MM.1S (cell line): ENCODE results near the gene EFNA5.

Experiments used
- DNase-seq: peaks from one replicate; pipeline ENCODE4 v3.0.0-alpha.2; 2015
- H2AFZ ChIP-seq: fragments of 300-600 bp; sonication (generic); 2 replicates; pipeline ENCODE4 v1.6.0; 2016; ENCODE audit warnings: antibody characterized with exemption, low read length
- H3F3A ChIP-seq: fragments of 300-600 bp; sonication (generic); 2 replicates; pipeline ENCODE4 v1.6.1; 2016; ENCODE audit warnings: mild to moderate bottlenecking, antibody characterized with exemption, low read length, moderate library complexity, mixed read lengths; ENCODE audit not compliant: insufficient read depth
- H3K27ac ChIP-seq: fragments of 300-600 bp; sonication (generic); 2 replicates; pipeline ENCODE4 v1.5.1; 2016; ENCODE audit warnings: mild to moderate bottlenecking, low read length
- H3K27me3 ChIP-seq: fragments of 300-600 bp; sonication (generic); replicated peaks from 2 replicates; pipeline ENCODE4 v1.6.0; 2016; ENCODE audit warnings: low read length; ENCODE audit not compliant: insufficient read depth
- H3K36me3 ChIP-seq: fragments of 300-600 bp; sonication (generic); replicated peaks from 2 replicates; pipeline ENCODE4 v1.6.1; 2016; ENCODE audit warnings: mild to moderate bottlenecking, low read length, mixed read lengths; ENCODE audit not compliant: insufficient read depth
- H3K4me1 ChIP-seq: fragments of 300-600 bp; sonication (generic); 2 replicates; pipeline ENCODE4 v1.6.1; 2016; ENCODE audit warnings: low read length, mixed read lengths
- H3K4me2 ChIP-seq: fragments of 300-600 bp; sonication (generic); 2 replicates; pipeline ENCODE4 v1.6.0; 2016; ENCODE audit warnings: low read depth, low read length
- H3K4me3 ChIP-seq: fragments of 300-600 bp; sonication (generic); 2 replicates; pipeline ENCODE4 v1.5.1; 2016; ENCODE audit warnings: low read length, mixed read lengths
- H3K79me2 ChIP-seq: fragments of 300-600 bp; sonication (generic); 2 replicates; pipeline ENCODE4 v1.6.1; 2016; ENCODE audit warnings: mixed run types, low read length, mixed read lengths
- H3K9ac ChIP-seq: fragments of 300-600 bp; sonication (generic); 2 replicates; pipeline ENCODE4 v1.6.1; 2016; ENCODE audit warnings: low read length, mixed read lengths
- H3K9me2 ChIP-seq: fragments of 300-600 bp; sonication (generic); replicated peaks from 2 replicates; pipeline ENCODE4 v1.6.1; 2016; ENCODE audit warnings: mild to moderate bottlenecking, low read length, mixed read lengths; ENCODE audit not compliant: insufficient read depth
- H3K9me3 ChIP-seq: fragments of 300-600 bp; sonication (generic); replicated peaks from 2 replicates; pipeline ENCODE4 v1.6.1; 2016; ENCODE audit warnings: mild to moderate bottlenecking, low read length, mixed read lengths; ENCODE audit not compliant: insufficient read depth
- H4K20me1 ChIP-seq: fragments of 300-600 bp; sonication (generic); 2 replicates; pipeline ENCODE4 v1.6.1; 2016; ENCODE audit warnings: mild to moderate bottlenecking, low read length, moderate library complexity, mixed read lengths; ENCODE audit not compliant: insufficient read depth
- EZH2 ChIP-seq: fragments of 300-600 bp; sonication (generic); optimal IDR thresholded peaks from 2 replicates; pipeline ENCODE3; 2017; ENCODE audit warnings: low read depth, mild to moderate bottlenecking, antibody characterized with exemption, low read length, mixed read lengths
- EZH2phosphoT487 ChIP-seq: fragments of 300-600 bp; sonication (generic); IDR thresholded peaks from 2 replicates; pipeline ENCODE4 v1.6.1; 2018; ENCODE audit warnings: antibody characterized with exemption, low read length
- TF ChIP-seq, protein P1 (sequence below): fragments of 300-600 bp; sonication (generic); IDR thresholded peaks from 2 replicates; pipeline ENCODE4 v1.5.1; 2016; ENCODE audit warnings: antibody characterized with exemption, low read length, mixed read lengths

Gene EFNA5

GRCh38 chr5:107567901-107568671 lies 102.7 kb downstream of the EFNA5 start:
- DNase-seq: no peak
- TF ChIP-seq, protein P1, sequence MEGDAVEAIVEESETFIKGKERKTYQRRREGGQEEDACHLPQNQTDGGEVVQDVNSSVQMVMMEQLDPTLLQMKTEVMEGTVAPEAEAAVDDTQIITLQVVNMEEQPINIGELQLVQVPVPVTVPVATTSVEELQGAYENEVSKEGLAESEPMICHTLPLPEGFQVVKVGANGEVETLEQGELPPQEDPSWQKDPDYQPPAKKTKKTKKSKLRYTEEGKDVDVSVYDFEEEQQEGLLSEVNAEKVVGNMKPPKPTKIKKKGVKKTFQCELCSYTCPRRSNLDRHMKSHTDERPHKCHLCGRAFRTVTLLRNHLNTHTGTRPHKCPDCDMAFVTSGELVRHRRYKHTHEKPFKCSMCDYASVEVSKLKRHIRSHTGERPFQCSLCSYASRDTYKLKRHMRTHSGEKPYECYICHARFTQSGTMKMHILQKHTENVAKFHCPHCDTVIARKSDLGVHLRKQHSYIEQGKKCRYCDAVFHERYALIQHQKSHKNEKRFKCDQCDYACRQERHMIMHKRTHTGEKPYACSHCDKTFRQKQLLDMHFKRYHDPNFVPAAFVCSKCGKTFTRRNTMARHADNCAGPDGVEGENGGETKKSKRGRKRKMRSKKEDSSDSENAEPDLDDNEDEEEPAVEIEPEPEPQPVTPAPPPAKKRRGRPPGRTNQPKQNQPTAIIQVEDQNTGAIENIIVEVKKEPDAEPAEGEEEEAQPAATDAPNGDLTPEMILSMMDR: no peak
- TF ChIP-seq EZH2phosphoT487: no peak
- no peak for TF ChIP-seq EZH2
- H4K20me1 ChIP-seq: no peaks in the 10 kb centered on the region
- no peak overlapping the region for H3K9ac ChIP-seq
- no peaks in the 10 kb centered on the region for H3K27me3 ChIP-seq
- no peak overlapping the region for H3K27ac ChIP-seq
- H3K4me2 ChIP-seq: no peak overlapping the region
- peaks cover 11% of the 10 kb centered on the region; the same call in 1 of the 2 replicates for H3F3A ChIP-seq
- no peaks in the 10 kb centered on the region for H3K9me2 ChIP-seq
- peaks cover 8% of the 10 kb centered on the region; the same call in 1 of the 2 replicates for H3K4me1 ChIP-seq
- H2AFZ ChIP-seq: no peak overlapping the region
- H3K4me3 ChIP-seq: no peak overlapping the region
- H3K9me3 ChIP-seq: no peaks in the 10 kb centered on the region
- no peaks in the 10 kb centered on the region for H3K36me3 ChIP-seq
- no peaks in the 10 kb centered on the region for H3K79me2 ChIP-seq

DNA sequence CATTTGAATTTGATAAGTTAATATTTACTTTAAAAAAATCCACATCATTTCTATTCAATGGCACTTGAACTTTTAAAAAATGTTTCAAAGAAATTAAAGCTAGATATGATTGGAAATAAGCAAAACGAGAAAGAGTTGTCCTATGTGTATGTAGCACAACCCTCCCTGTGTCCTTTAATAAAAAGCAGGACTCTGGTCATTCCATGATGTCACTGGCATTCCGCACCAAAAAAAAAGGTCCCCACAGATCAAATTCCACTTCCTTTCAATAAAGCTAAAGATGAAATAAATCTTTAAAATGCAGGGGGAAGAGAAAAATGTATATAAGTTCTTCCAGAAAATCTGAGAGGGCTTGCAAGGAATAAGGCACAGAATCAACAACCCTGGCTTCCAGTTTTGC lies 103.8 kb downstream of the EFNA5 start:
- H3K4me1 ChIP-seq: peaks cover 8% of the 10 kb centered on the region; the same call in 1 of the 2 replicates
- no peaks in the 10 kb centered on the region for H3K9me2 ChIP-seq
- peaks cover 11% of the 10 kb centered on the region; the same call in 1 of the 2 replicates for H3F3A ChIP-seq
- H3K9me3 ChIP-seq: no peaks in the 10 kb centered on the region
- no peak for DNase-seq
- H3K9ac ChIP-seq: no peak overlapping the region
- H2AFZ ChIP-seq: no peak overlapping the region
- H3K36me3 ChIP-seq: no peaks in the 10 kb centered on the region
- no peak overlapping the region for H3K4me2 ChIP-seq
- H3K27ac ChIP-seq: no peak overlapping the region
- H4K20me1 ChIP-seq: no peaks in the 10 kb centered on the region
- TF ChIP-seq EZH2 (no peak), EZH2phosphoT487 (no peak)
- TF ChIP-seq, protein P1: no peak
- H3K27me3 ChIP-seq: no peaks in the 10 kb centered on the region
- H3K79me2 ChIP-seq: no peaks in the 10 kb centered on the region
- no peak overlapping the region for H3K4me3 ChIP-seq

GRCh38 chr5:107565791-107566767 lies 104.7 kb downstream of the EFNA5 start:
- H3K27ac ChIP-seq: no peak overlapping the region
- no peak overlapping the region for H2AFZ ChIP-seq
- H3K9me2 ChIP-seq: no peaks in the 10 kb centered on the region
- H3F3A ChIP-seq: peaks cover 3% of the 10 kb centered on the region; the same call in 1 of the 2 replicates
- H3K4me1 ChIP-seq: peaks cover 7% of the 10 kb centered on the region; the same call in 1 of the 2 replicates
- H3K27me3 ChIP-seq: no peaks in the 10 kb centered on the region
- no peaks in the 10 kb centered on the region for H4K20me1 ChIP-seq
- no peaks in the 10 kb centered on the region for H3K36me3 ChIP-seq
- no peak overlapping the region for H3K4me2 ChIP-seq
- no peak overlapping the region for H3K9ac ChIP-seq
- H3K4me3 ChIP-seq: no peak overlapping the region
- DNase-seq: no peak
- no peaks in the 10 kb centered on the region for H3K9me3 ChIP-seq
- no peaks in the 10 kb centered on the region for H3K79me2 ChIP-seq
- TF ChIP-seq, protein P1: no peak
- no peak for TF ChIP-seq EZH2phosphoT487
- no peak for TF ChIP-seq EZH2
